Measurements from ENCODE around the gene ARID4B.

- TF ChIP-seq CTCF (conservative IDR thresholded peaks at IDR 0.05; ENCODE audit: low read length) (no peak), EZH2phosphoT487 (IDR thresholded peaks at IDR 0.05; ENCODE audit: borderline replicate concordance, low read depth, low read length) (no peak)
Measured at GRCh38 chr1:235236128-235236527, 91.9 kb downstream of the ARID4B start.
